ENCODE measurements around the gene NMRK1. TPM values are rescaled to one million over a fixed set of nuclear protein-coding genes. Genes with fewer than 3 reads are reported as not detected.

NMRK1 gene
- total RNA-seq, result 10 to 100 TPM; 17.0 to 28.4 TPM
- long read RNA-seq, transcript NMRK1-201 (9 exons, 1,185 nt), result major isoform, 16 of 32 reads
- long read RNA-seq, partial matches to known transcripts, result 0 of 32 reads
- long read RNA-seq, other reads (novel, unspliced or antisense), result 8 of 32 reads

- peak; percentile 95 for DNase-seq
- ATAC-seq, result peak; percentile 78
- intact Hi-C loops (cut with DNase I, micrococcal nuclease), result no loop called here
These were observed at the start of gene NMRK1, which contains the start of gene OSTF1 for GRCh38 chr9:75087824-75088645. NMRK1 (minus strand) TSS chr9:75088155; CDS start chr9:75083115, 5,040 bp downstream. OSTF1 (plus strand) TSS chr9:75088514; CDS start chr9:75088693, 179 bp downstream.

- intact Hi-C loops (cut with DNase I, micrococcal nuclease), result no loop called here
These were observed 46.5 kb upstream of the NMRK1 start for GRCh38 chr9:75134495-75134894.

GRCh38 chr9:75133396-75133795, 45.4 kb upstream of the NMRK1 start:
- DNase-seq (no peak), ATAC-seq (no peak)
- intact Hi-C loops (cut with DNase I, micrococcal nuclease), result no loop called here

More at GRCh38 chr9:75134495-75134894, 46.5 kb upstream of the NMRK1 start:
- no peak for ATAC-seq
- no peak for DNase-seq

- ATAC-seq (no peak), DNase-seq (no peak)
These were observed 44.3 kb upstream of the NMRK1 start for GRCh38 chr9:75132244-75132643.

DNA sequence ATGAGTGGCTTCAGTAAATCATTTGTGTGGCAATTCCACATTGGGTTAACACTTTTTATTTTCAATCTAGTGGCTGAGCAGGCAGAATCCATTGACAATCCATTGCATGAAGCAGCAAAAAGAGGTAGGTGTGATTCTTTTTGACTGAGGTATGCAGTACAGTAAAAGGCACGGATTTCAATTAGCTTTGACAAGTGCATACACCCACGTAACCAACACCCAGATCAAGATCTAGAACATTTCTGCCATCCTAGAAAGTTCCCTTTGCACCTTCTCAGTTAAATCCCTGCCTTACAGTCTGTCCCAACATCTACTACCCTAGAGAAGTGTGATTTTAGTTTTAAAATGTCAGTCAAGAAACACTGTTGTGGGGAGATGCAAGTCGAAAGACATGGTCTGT, 43.7 kb upstream of the NMRK1 start:
- no peak for DNase-seq
- intact Hi-C loops (cut with DNase I, micrococcal nuclease), result no loop called here
- no peak for ATAC-seq

More at GRCh38 chr9:75132244-75132643, 44.3 kb upstream of the NMRK1 start:
- intact Hi-C loops (cut with DNase I, micrococcal nuclease), result no loop called here

- no peak for DNase-seq
- intact Hi-C loops (cut with DNase I, micrococcal nuclease), result no loop called here
- no peak for ATAC-seq
These were observed 42.8 kb upstream of the NMRK1 start for GRCh38 chr9:75130621-75131230.

GRCh38 chr9:75130172-75130571, 42.2 kb upstream of the NMRK1 start:
- intact Hi-C loops (cut with DNase I, micrococcal nuclease), result no loop called here
- ATAC-seq (no peak), DNase-seq (no peak)

GRCh38 chr9:75128535-75128934, 40.6 kb upstream of the NMRK1 start:
- DNase-seq, result no peak
- ATAC-seq, result no peak
- intact Hi-C loops (cut with DNase I, micrococcal nuclease), result no loop called here

DNA sequence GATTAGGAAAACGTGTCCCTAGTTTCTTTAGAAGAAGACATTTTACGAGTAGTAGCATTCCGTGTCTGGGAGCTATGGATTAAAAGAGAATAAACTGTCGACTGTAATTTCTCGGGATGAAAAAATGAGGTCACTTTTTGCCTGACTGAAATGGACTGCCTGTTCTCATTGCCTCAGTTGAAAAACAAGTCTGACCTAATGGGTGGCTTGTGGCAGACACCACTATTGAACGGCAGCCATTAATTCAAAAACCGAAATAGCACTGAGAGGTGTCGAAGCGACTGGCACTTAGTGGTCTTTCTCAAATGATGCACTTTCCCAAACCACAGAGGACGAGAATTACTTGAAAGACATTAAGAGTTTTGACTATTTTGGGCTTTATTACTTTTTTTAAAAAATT, 35.7 kb upstream of the NMRK1 start:
- ATAC-seq, result no peak
- DNase-seq, result no peak
- intact Hi-C loops (cut with DNase I, micrococcal nuclease), result no loop called here

- ATAC-seq, result no peak
- intact Hi-C loops (cut with DNase I, micrococcal nuclease), result no loop called here
These were observed 34.1 kb upstream of the NMRK1 start for GRCh38 chr9:75121914-75122558.

GRCh38 chr9:75120686-75121085, 32.7 kb upstream of the NMRK1 start:
- DNase-seq, result no peak
- intact Hi-C loops (cut with DNase I, micrococcal nuclease), result no loop called here
- peak; percentile 18 for ATAC-seq

More at GRCh38 chr9:75121914-75122558, 34.1 kb upstream of the NMRK1 start:
- DNase-seq, result no peak

DNA sequence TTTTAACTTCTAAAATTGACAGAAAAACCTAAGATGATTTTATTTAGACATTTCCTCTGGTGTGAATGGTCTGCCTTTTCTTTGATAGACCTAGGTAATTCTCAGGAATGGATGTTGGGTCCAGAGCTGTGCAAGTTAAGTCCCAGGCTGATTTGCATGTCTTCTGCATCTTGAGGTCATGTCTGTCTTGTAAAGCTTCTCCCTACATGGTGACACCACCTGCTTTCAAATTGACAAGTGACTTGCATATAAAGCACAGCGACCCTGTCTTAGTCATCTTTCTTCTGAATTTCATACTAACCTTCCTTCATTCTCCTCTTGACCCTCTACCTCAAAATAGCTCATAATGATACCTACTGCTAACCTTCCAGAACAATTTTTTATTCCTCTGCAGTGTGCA, 29.6 kb upstream of the NMRK1 start:
- ATAC-seq (no peak), DNase-seq (no peak)
- intact Hi-C loops (cut with DNase I, micrococcal nuclease), result no loop called here

DNA sequence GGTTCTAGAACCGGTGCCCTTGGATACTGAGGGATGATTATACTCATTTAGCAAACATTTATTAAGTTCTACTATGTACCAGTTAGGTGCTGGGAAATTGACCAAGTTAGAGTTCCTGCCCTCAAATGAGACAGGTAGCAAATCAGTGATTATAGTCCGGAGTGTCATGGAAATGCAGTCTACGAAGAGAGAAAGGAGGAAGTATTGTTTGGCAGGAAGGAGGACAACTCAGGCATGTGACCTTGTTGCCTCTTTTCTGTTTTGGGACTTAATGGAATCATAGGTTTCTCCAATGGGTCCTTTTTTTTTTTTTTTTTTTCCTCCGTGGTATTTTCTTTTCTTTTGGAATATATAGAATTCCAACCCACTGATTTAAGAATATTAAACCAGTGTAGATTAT, 28.4 kb upstream of the NMRK1 start:
- DNase-seq (no peak), ATAC-seq (no peak)
- intact Hi-C loops (cut with DNase I, micrococcal nuclease), result no loop called here

DNA sequence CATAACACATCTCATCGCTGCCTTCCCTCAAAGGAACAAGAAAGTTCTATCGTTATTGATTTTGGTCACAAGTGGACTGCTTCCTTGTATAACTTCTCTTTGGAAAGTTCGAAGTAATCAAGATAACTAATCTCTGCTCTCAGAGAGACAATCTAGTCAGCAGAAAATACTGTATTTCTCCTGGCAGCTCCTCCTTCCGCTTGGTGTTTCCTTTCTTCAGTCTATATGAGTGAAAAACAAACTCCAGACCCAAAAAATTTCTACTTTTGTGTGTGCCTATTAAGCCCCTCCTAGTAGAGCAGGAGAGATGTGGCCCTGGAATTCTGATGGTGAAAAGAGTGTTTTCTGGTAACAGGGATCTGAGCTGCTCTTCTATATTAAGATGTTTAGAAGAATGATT, 24.8 kb upstream of the NMRK1 start:
- ATAC-seq, result no peak
- intact Hi-C loops (cut with DNase I, micrococcal nuclease), result no loop called here
- no peak for DNase-seq

- ATAC-seq (peak; percentile 97), DNase-seq (peak; percentile 58 to 79)
- intact Hi-C loops (cut with DNase I, micrococcal nuclease), result no loop called here
These were observed 23.2 kb upstream of the NMRK1 start for GRCh38 chr9:75111019-75111622.

- no peak for ATAC-seq
- no peak for DNase-seq
- intact Hi-C loops (cut with DNase I, micrococcal nuclease), result no loop called here
These were observed 21.4 kb upstream of the NMRK1 start for GRCh38 chr9:75109210-75109839.

- no peak for ATAC-seq
- intact Hi-C loops (cut with DNase I, micrococcal nuclease), result no loop called here
- peak in 1 of 2 donors; percentile 28 for DNase-seq
These were observed 20.6 kb upstream of the NMRK1 start for GRCh38 chr9:75108571-75108970.

- no peak for ATAC-seq
These were observed 18.9 kb upstream of the NMRK1 start for GRCh38 chr9:75106857-75107256.

DNA sequence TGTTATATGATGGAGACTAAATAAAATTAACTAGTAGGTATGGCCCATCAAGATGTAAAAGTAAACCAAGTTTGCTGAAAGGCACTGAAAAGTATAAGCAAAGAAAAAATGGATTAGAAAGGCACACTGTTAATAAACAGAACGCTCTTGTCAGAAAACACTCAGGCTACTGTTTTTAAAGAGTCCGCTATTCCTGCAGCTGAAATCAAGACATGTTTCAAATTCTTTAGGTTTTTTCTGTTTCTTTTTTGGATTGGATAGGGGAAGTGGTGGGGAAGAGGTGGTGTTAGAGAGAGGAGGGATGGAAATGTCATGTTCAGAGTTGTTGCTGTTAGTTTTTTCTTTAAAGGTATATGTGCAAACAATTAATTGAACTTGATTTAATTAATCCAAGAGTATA, 17.9 kb upstream of the NMRK1 start:
- ATAC-seq (no peak), DNase-seq (no peak)
- intact Hi-C loops (cut with DNase I, micrococcal nuclease), result no loop called here

More at GRCh38 chr9:75106857-75107256, 18.9 kb upstream of the NMRK1 start:
- DNase-seq, result no peak
- intact Hi-C loops (cut with DNase I, micrococcal nuclease), result no loop called here
